NCI-H82 (cell line): ENCODE results near the gene PLAC9.
A peak's percentile ranks its signal among the peaks of the same experiment; 100 is the strongest.

Experiments
- DNase-seq: peaks from one replicate; lab custom pipeline; 2025; lab: John Stamatoyannopoulos, UW

Gene PLAC9

DNA sequence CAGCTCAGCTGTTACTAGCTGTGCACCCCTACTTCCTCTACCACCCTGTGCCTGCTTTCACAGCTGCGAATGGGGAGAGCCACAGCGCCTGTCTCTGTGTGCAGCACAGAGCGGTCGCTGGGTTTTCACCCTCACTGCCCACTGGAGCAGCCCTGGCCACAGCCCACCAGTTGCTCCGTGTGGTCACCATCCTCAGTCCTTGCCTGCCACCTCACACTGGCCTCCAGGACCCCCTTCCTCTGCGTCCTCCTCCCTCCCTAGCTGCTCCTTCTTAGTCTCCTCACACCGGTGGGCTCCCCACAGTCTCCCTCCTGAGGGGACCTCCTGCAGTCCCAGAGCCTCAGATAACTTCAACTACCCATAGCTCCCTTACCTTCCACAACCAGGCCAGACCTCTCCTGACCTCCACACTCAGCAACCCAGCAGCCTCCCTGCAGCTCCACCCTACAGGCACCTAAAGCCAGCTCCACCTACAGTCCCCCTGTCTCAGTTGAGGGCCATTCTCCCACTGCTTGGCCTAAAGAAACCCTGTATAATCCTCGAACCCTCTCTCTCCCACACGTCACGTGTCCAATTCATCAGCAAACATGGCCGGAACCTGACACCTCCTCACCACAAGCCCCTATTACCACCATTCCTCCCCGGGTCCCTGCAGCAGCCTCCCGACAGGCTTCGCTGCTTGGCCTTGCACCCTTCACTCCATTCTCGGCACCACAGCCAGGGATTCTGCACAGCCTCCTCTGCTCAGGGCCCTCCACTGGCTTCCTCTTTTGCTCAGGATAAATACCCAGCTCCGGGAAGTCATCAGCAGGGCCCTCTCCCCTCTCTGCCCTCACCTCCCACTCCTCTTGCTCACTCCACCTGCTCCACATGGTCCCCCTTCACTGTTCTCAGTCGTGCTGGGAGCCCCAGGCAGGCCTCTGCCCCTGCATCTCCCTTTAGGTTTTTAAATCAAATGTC lies 28.1 kb downstream of the PLAC9 start:
- no peak for DNase-seq

DNA sequence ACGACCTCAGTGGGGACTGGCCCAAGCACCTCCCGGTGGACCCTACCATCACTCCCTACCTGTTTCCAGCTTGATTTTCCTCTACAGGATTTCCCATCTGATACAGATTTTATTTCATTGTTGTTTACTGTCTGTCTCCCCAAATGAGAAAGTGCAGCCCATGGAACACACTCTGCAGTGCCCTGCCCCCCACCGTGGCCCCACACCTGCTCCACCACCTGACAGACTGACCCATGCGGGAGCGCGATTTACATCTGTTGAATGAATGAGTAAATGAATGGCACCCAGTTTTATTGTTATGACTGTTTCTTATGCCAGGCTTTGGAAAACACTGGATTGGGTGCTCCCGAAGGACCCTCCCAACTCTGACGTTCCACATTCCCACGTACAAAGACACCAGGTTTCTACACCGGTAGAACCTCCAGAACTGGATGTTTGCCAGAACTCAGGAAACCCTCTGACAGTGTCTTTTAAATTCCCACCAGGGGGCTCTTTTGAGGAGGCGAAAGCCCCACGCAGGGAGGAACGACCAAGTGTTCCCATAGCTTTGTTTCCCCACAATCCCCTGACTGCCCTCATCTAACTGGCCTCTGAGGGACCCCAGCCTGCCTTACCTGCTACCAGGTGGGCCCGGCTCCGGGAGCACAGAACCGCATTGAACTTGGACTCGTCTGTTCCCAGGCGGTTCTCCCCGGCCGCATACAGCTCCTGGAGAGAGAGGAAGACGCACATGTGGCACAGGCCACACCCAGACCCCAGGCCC lies 29.0 kb downstream of the PLAC9 start:
- DNase-seq = peak; percentile 54

DNA sequence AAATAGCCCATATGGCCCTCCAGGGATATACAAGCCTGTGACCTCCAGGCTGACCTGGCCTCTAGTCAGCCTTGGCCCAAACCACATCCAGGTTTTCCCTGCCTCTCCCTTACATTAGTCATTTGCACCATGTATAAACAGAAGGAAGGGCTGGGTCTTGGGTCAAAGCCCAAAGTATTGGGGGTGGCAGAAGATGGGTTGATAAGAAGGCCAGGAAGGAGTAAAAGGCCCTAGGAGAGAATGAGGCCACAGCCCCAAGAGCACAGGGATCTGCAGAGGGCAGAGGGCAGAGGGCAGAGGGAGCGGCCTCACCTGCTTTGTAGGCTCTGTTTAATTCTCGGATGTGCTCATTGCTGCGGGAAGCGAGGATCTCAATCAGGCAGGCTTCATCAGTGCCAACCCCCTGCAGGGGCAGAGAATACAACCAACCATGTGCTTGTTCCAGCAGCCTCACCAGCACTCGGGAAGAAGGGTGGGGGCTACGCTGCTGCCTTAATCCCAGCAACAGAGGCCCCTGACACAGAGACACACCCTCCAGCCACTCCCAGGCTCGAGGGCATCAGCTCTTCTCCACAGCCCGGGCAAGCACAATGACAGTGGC lies 31.3 kb downstream of the PLAC9 start:
- DNase-seq = no peak

DNA sequence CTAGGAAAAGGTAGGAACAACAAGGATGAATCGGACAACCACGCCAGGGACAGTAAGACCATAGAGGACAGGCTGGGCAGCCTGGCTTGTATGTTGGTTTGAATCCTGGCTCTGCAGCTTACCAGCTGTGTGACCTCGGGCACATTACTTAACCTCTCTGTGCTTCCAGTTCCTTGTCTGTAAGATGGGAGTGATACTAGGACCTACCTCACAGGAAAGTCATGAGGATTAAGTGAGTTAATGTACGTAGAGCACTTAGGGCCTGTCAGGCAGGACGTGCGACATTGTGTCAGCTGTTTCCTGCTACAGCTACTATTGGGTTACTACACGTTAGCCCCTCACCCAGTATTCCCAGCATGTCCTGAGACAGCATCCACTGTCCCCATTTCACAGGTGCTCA lies 32.1 kb downstream of the PLAC9 start:
- no peak for DNase-seq

DNA sequence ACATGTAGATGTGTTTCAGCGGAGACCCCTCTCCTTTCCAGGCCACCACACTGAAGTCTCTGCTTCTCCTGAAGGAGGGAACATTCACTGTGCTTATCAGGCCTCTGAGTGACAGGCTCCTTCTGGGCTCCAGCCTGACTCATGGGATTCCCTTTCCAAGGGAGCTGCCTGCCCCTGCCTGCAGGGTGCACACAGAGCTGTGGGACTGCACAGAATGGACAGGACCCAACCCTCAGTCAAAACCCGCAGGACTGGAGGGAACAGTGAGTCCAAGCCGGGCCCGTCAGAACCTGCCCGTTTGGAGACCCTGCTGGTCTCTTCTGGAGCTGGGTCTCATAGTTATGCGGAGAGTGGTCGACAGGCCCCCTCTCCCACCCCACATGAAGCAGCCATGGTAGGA lies 32.6 kb downstream of the PLAC9 start:
- DNase-seq = peak; percentile 1

DNA sequence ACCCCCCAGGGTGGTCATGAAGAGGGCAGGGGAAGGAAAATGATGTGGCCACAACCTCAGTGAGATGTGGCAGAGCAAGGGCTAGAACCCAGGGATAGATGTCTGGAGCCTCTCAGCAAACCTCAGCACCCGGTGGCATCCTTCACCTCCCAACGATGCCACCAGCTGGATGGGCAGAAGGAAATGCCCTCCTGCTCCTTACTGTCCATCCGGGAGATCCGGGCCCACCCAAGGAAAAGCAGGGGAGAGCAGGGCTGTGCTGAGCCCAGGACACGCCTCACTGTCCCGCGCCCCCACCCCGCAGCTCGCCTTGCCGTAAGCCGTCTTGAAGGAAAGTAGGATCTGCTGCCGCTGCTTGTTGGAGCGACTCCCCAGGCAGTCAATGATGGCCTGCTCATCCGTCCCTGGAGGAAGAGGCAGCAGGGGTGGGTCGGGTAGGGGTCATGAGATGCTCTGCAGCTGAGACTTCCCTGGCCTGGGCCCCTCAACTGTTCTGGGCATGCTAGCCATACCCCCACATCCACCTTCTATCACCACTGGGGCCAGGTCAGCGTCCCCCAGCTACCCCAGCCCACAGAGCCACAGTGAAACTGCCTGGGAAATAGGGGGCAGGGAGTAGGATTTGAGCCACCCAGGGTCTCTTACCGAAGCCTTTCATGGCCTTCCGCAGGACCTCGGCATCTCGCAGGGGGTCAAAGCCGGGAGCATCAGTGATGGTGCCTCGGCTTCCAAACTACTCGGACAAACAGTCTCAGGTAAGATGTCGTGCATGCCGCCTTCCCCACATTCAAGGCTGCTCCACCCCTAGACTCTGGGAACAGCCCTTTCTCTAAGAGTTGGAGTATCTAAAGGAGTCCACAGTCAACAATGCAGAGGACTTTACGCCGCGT lies 34.3 kb downstream of the PLAC9 start:
- no peak for DNase-seq

DNA sequence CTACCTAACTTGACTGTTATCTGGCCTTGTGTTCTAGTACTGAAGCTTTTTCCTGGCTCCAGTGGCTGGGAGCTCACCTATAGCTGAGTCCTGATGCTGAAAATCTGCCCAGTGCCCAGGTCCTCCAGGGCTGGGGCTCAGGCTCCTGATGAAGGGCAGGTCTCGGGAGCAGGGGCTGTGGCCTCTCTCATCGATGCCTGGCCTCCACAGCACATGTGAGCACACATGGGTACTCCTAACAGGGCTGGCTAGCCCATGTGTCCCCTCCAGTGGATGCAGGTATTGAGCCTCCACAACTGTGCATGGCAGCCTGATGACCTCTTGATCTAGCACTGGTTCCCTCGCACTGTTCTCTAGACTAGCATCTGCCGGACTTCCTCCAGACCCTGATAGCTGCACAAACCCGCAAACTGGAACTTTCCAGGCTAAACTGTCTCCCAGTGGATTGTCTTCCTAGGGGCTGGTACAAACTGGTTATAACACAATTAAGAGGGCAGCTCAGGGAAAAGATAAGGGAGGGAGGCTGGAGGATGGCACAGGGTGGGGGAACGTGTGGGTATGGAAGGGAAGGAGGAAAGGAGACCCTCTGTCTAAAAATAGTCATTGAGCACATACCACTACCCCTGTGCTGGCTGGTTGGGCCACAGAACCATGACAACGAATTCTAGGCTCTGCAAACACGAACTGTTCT lies 35.1 kb downstream of the PLAC9 start:
- peak; percentile 11 for DNase-seq

DNA sequence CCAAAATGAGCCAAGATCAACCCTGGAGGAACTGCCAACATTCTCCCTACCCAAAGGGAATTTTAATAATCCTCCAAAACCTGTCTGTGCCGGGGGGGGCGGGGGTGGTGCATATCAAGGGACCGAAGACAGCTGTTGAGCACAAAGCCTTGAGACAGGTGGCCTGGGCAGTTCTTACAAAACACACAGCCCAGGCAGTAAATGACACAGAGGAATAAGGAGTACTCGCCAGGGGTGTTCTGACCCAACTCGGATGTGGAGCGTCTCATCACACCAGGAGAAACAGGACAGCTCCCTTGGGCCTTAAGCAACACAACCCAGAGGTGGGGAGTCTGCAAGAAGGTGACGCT lies 35.6 kb downstream of the PLAC9 start:
- DNase-seq = peak; percentile 76

DNA sequence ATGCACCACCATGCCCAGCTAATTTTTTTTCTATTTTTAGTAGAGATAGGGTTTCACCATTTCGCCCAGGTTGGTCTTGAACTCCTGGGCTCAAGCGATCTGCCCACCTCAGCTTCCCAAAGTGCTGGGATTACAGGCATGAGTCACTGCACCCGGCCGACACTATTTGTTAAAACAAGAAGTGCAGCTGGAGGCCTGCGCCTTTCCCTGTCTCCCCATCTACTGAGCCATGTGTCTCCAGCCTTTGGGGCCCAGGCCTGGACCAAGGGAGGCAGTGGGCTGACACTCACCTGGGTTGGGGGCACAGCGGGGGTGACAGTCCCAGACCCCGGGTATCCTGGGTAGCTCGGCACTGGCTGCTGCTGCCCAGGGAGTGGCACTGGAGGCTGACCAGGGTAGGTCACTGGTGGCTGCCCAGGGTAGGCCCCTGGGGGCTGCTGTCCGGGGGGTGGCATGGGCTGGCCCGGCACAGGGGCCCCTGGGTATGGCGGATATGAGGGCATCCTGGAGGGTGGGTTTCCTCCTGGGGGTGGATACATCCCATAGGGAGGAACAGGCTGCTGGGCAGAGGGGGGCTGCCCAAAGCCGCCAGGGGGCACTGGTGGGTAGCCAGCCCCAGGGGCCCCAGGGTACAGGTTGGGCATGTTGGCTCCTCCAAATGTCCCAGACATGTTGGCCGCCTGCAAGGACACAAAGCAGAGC lies 36.3 kb downstream of the PLAC9 start:
- DNase-seq = peak; percentile 3

DNA sequence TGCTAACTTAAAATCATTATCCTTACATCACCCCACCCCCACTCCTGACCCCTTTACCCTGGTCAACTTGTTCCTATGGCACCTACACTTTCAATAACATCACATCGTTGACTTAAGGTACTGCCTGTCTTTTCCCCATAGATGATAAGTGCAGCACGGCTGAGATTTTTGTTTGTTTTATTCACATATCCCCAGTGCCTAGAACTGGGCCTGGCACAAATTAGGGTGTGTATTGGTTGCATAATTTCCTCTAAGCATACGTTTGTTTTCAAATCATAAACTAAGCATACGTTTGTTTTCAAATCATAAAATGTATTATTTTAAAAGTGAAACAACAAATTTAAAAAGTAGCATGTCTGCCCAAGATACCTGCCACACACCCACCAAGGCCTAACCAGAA lies 37.5 kb downstream of the PLAC9 start:
- no peak for DNase-seq

DNA sequence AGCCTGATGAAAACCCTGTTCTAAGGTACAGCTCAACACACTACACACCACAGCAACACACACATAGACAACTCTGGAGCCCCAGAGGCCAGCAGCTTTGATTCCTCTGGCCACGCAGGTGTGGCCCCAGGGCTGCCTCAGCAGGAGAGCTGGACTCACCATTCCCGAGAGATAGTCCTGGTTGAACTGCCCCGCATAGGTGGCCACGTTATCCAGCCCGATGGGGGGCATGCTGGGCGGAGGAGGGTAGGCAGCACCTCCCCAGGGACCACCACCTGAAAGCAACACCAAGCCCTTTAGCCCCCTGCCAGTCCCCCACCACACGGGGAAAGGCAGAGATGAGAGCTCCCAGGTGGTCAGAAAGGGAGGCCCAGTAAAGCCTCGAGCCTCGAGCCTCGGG lies 38.1 kb downstream of the PLAC9 start:
- no peak for DNase-seq

DNA sequence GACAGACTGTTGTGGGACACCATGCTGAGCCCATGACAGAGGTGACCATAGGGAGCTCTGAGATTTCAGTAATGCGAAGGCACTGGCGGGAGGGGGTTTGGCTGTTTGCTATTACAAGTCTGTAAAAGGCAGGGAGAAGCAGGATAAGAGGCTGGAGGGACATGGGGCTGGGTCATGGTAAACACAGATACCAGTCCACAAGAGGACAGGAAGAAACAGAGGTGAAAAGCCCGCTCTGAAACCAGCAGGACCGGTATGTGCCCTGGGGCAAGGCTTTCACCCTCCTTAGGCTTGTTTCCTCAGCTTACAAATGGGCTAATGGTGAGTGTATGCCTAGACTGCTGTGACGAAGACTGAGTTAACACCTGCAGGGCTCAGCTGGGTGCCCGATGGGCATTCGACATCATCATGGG lies 38.7 kb downstream of the PLAC9 start:
- no peak for DNase-seq

DNA sequence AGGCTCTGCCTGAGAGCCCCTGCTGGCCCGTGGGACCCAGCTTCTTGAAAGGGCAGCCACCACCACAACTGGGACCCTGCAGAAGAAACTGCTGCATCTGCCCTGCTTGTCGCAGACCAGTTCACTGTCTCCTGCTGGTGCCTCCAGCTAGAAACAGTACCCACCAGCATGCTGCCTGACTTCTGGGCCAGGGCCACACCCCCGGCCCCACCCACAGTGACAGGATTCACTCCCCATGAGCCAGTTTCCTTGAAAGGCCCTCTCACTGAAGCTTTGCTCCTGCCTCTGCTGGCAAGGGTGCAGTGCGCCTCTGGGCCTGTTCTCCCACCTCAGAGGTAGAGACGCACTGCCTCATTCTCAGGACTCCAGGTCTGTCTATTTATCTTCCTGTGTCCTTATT lies 40.4 kb downstream of the PLAC9 start:
- DNase-seq = peak; percentile 4

DNA sequence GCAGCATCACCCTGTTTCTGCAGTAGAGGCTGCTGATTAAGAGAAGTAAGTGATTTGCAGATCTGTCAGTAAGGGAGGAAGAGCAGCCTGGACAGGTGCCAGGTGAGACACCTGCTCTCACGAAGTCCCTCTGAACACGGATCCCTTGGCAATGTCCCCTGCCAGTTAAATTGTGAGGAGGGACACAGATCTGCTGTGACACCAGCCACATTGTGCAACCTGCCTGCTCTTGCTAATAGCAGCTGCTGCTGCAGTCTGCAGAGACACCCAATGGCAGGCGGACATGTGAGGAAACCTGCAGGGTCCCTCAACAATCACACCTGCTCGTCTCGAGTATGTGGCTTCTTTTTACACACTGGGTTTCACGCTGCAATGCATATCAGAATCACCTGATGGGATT lies 40.9 kb downstream of the PLAC9 start:
- DNase-seq = no peak

DNA sequence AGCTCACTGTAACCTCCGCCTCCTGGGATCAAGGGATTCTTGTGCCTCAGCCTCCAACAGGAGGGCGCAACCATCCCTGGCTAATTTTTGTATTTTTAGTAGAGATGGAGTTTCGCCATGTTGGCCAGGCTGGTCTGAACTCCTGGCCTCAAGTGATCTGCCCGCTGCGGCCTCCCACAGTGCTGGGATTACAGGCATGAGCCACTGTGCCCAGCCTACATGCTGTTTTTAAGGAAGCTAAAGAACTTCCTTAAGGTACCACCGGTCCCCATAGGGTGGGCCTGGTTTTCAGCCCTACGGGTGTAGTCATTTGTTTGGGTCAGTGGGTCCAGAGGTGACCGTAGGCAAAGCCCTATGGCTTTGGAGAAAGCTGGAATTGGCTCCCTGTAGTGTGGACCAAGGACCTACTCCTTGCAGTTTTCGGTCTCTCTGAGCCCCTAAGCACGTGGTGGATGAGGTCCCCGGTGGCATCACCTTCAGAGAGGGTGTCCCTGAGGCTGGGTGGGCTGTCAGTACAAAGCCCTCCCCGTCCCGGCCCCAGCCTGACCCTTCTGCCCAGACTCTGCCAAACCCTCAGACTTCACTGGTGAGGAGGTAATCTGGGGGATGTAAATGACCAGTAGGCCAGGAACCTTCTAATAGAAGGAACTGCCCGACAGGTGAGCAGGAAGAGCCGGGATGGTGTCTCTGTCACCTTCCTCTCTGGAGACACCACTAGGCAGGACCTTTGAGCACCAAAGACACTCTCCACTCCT lies 42.3 kb downstream of the PLAC9 start:
- DNase-seq = no peak

DNA sequence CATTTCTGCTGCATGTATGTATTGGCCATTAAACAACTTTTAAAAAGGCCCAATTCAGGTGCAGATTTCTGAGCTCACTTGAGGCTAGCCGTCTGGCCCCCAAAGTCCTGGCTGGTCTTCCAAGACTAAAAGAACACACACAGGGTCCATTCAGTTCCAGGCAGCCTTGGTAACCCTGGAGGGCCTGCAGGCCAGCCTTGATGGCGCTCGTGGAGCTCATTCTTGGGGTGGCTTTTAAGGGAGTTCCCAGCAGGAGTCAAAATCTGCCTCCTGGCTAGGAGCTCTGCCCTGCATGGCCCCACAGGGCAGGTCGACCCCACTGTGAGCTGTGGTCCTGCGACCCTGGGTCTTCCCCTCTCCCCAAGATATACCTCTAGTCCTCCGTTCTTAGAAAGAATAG lies 44.0 kb downstream of the PLAC9 start:
- no peak for DNase-seq

DNA sequence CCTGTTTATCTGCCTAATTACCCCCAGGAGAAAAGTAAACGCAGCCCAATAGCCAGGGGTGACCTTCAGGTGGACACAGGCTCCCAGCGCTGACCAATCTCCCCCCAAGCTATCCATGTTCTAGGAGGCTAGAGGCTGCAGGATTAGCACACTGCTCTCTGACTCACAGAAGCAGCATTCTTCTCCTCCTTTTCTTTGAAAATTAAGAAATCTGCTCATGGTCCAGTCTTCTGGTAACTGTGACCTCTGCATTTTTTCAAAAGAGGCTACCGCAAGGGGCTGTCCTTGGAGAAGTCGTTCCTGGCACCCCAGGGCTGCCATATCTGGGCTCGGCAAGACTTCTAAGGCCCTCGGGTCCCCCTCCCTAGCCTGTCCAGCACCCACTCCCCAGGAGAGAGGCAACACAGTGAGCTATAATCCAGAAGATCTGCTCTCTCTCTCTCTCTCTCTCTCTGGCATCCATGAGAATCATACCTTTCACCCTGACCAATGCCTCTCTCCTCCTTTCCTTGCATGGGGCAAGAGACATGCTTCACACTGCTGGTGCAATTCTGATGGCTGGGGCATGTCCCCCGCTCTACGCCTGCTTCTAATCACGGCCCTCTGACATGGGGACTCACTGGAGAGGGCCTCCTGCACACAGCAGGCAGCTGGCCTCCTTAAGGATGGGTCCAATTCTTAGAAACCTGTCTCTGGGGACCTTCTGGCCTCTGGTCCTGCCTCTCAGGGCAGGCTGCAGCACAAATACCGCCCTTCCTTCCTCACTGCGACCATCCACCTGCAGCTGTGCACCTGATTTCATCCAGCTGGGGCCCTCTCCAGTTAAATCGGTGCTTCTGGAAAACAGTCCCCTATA lies 45.5 kb downstream of the PLAC9 start:
- no peak for DNase-seq

DNA sequence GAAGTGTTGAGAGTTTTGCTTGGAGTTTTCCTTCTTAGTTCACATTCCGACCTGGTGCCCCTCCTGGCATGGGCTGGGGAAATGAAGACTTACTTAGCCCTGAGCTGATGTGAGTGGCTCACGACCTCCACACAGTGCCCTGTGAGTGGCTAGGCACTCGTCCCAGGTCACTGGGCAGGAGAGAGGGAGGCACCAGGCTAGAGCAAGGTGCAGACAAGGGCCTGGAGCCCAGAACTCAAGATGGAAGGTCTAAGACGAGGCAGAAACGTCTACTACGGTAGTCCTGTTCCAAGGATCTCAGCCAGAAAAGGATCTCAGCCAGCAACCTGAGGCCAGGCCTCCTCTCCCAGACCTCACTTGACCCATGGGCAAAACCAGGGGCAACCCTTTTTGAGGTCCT lies 50.5 kb downstream of the PLAC9 start:
- no peak for DNase-seq

DNA sequence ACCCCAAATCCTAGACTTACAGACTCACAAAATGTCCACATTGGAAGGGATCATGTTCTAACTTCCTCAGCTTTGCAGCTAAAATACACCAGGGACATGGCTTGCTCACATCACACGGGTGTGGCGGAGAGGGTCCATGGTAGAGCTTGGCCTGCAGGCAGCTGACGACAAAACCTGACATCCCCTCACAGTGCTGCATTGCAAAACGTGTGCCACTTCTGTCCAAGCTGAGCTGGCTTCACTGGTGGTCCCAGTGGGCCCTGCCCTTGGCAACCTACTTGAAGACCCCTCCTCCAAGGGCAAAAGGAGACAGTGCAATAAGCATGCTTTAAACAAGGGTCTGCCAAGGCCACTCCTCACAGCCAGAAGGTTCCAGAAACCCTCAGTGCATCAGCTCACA lies 50.9 kb downstream of the PLAC9 start:
- DNase-seq = no peak
